ENCODE results near the gene SLC22A16.

GRCh38 chr6:110520209-110520965, 44.0 kb upstream of the SLC22A16 start:
- TF ChIP-seq POLR2A (IDR thresholded peaks at IDR 0.05; ENCODE audit: low read depth, low read length) (no peak), POLR2AphosphoS5 (IDR thresholded peaks at IDR 0.05; ENCODE audit: low read depth, low read length) (no peak), TAF1 (IDR thresholded peaks at IDR 0.05; ENCODE audit: low read depth, low read length) (no peak)

Measured in GM12891 (cell line).